HCT116 (cell line): ENCODE measurements around the gene GABBR2.

Experiments
- CTCF ChIP-seq, 3 experiments: fragments of 200-600 bp in 1 of 3; sonication (generic) in 1 of 3; IDR thresholded peaks in 2 of 3; conservative IDR thresholded peaks in 1 of 3; 2 replicates each; pipeline ENCODE4 v1.5.1; 2012 to 2017; ENCODE audit warnings: low read depth in 2 of 3, low read length in 2 of 3, antibody characterized with exemption in 1 of 3, borderline replicate concordance in 1 of 3, control low read depth in 1 of 3, mild to moderate bottlenecking in 1 of 3, mixed read lengths in 1 of 3, mixed run types in 1 of 3, moderate library complexity in 1 of 3; ENCODE audit not compliant: insufficient read depth in 1 of 3
- EZH2 ChIP-seq: fragments of 200-600 bp; sonication (generic); IDR thresholded peaks from 2 replicates; pipeline ENCODE4 v1.6.1; 2017; ENCODE audit warnings: antibody characterized with exemption, mixed run types
- EZH2phosphoT487 ChIP-seq: fragments of 200-600 bp; IDR thresholded peaks from 2 replicates; pipeline ENCODE4 v1.6.1; 2018; ENCODE audit warnings: antibody characterized with exemption, borderline replicate concordance
- FOSL1 ChIP-seq: IDR thresholded peaks from 2 replicates; pipeline ENCODE4 v1.6.1; 2012; ENCODE audit warnings: low read depth
- JUND ChIP-seq: IDR thresholded peaks from 2 replicates; pipeline ENCODE4 v1.6.1; 2012
- MAX ChIP-seq: IDR thresholded peaks from 2 replicates; pipeline ENCODE4 v1.6.1; 2012
- POLR2A ChIP-seq: IDR thresholded peaks from 2 replicates; pipeline ENCODE4 v1.7.0; 2011; ENCODE audit warnings: borderline replicate concordance; ENCODE audit not compliant: insufficient read depth, insufficient read length; ENCODE audit errors: extremely low read depth
- POLR2AphosphoS5 ChIP-seq: IDR thresholded peaks from 2 replicates; pipeline ENCODE4 v1.6.1; 2011; ENCODE audit warnings: mild to moderate bottlenecking, low read depth, low read length, moderate library complexity
- SP1 ChIP-seq: IDR thresholded peaks from 2 replicates; pipeline ENCODE4 v1.6.1; 2012; ENCODE audit warnings: low read depth
- TF ChIP-seq, protein P1 (sequence below): IDR thresholded peaks from 2 replicates; pipeline ENCODE4 v1.6.1; 2012

DNA sequence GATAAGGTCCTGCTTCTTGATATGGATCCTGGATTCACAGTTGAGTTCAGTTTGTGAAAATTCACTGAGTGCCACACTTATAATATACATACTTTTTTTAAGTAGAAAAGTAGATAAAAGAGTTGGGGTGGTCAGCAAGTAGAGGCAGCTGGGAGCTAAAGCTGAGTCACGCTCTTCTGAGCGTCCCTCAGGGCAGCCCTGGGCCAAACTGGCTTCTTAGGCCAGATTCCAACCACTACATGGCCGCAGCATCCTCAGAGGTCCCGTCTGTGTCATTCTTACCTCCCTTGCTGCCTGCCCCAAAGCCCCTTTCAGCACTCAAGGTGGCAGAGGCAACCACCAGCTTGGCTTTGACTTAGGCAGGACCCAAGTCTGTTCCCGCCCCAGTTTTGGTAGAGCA lies 329.9 kb downstream of the GABBR2 start:
- no peak for TF ChIP-seq FOSL1
- no peak for TF ChIP-seq JUND
- TF ChIP-seq SP1 = no peak
- TF ChIP-seq POLR2AphosphoS5 = no peak
- TF ChIP-seq CTCF (IDR thresholded peaks at IDR 0.05 in 2 of 3, conservative IDR thresholded peaks at IDR 0.05 in 1 of 3; ENCODE audit: borderline replicate concordance in 1 of 3, insufficient read depth in 1 of 3, low read depth in 2 of 3, low read length in 2 of 3) = no peak
- no peak for TF ChIP-seq MAX
- TF ChIP-seq POLR2A = no peak
- TF ChIP-seq, protein P1, sequence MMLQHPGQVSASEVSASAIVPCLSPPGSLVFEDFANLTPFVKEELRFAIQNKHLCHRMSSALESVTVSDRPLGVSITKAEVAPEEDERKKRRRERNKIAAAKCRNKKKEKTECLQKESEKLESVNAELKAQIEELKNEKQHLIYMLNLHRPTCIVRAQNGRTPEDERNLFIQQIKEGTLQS = no peak
- TF ChIP-seq EZH2phosphoT487 = no peak
- no peak for TF ChIP-seq EZH2
